GM18511 (cell line): ENCODE measurements around the gene SPATA6.
"Not testable (repeated sequence)": the region's sequence is repeated elsewhere in the genome, so short reads cannot be mapped to it uniquely, and the experiment has no call there.

ENCODE experiments used
- ATAC-seq: cut with Tn5 transposase; IDR thresholded peaks from one replicate; pipeline ENCODE4 v1.9.1; 2021; ENCODE audit warnings: mild to moderate bottlenecking, moderate library complexity; ENCODE audit not compliant: unreplicated experiment

SPATA6 gene

DNA sequence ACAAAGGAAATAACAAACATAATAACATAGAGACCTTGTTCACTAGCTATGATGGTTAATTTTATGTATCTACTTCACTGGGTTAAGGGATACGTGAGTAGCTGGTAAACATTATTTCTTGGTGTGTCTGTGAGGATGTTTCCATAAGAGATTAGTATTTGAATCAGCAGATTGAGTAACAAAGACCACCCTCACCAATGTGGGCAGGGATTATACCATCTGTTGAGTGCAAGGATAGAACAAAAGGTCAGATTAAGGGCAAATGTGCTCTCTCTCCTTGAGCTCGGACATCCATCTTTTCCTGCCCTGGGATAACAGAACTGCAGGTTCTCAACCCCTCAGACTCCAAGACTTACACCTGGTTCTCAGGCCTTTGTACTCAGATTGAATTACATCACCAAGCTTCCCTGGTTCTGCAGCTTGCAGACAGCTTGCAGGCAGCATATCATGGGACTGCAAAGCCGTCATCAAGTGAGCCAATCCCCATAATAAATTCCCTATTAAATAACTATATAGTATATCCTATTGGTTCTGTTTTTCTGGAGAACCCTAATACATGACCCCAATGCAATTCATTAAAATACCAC is 9.2 kb downstream of the SPATA6 start:
- no peak for ATAC-seq

DNA sequence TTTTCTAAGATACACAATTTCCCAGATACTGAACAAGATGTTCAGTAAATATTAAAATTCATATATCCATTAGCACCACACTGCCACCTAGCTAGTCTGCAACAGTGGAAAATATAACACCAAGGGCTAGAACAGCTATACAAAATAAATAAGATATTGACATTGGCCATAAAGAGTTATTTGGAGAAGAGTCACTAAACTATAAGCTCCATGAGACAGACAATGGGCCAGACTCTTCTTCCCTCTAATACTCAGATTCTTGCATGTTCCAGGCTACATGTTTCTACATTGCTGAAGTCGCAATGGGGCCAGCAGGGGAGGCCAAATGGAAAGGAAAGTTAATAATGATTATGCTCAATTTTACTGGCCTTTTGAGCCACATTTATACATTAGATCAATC is 21.5 kb downstream of the SPATA6 start:
- ATAC-seq = no peak

DNA sequence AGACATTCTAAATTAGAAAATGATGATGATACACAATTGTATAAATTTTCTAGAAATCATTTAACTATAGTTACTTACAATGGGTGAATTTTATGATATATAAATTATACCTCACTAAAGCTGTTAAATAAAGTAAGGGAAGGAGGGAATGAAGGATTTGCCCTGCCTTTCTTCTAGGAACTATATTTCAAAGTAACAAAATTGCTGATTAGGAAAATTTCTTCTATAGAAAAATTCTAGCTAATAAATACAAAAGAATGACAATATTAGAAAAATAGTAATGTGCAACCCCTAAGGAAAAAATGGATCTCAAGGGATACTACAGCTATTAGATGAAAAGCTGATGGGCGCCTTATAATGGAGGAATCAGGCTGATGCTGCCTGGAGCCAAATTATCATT is 23.1 kb downstream of the SPATA6 start:
- ATAC-seq = no peak

DNA sequence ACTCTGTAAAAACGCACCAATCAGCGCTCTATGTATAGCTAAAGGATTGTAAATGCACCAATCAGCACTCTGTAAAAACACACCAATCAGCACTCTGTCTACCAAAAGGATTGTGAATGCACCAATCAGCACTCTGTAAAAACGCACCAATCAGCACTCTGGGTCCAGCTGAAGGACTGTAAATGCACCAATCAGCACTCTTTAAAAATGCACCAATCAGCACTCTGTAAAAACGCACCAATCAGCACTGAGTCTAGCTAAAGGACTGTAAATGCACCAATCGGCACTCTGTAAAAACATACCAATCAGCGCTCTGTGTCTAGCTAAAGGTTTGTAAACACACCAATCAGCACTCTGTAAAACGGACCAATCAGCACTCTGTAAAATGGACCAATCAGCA is 27.8 kb downstream of the SPATA6 start:
- ATAC-seq = not testable (repeated sequence)

DNA sequence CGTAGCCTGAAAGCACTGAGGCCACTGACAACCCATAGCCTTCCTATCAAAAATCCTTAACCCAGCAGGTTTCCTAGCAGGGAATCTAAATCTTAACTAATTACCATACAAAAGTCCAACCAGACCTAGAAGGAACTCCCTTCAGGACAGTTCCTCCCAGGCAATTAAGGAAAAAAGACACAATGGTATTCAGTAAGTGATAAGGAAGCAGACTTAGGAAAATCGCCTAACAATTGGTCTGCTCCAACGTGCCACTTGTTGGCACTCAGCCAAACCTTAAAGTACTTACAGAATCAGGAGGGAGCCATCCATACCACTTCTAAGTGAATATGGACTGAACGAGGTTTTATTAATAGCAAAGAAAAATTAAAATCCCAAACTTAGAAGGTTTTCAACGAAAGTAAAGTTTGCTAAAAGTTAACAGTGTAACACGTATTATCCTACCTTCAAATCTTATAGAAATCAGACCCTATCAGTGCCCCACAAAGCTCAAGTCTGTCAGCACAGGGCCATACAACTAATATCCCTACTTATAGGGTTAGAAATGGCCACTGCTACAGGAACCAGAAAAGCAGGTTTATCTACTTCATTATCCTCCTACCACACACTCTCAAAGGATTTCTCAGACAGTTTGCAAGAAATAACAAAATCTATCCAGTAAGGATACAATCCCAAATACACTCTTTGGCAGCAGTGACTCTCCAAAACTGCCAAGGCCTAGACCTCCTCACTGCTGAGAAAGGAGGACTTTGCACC is 29.0 kb downstream of the SPATA6 start:
- ATAC-seq = no peak

DNA sequence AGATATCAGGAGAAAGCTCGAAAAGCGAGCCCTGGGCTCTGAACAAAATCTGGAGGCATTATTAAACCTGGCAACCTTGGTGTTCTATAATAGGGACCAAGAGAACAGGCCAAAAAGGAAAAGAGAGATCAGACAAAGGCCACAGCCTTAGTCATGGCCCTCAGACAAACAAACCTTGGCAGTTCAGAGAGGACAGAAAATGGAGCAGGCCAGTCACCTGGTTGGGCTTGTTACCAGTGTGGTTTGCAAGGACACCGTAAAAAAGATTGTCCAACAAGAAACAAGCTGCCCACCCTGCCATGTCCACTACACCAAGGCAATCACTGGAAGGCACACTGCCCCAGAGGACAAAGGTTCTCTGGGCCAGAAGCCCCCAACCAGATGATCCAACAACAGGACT is 31.2 kb downstream of the SPATA6 start:
- ATAC-seq = not testable (repeated sequence)

DNA sequence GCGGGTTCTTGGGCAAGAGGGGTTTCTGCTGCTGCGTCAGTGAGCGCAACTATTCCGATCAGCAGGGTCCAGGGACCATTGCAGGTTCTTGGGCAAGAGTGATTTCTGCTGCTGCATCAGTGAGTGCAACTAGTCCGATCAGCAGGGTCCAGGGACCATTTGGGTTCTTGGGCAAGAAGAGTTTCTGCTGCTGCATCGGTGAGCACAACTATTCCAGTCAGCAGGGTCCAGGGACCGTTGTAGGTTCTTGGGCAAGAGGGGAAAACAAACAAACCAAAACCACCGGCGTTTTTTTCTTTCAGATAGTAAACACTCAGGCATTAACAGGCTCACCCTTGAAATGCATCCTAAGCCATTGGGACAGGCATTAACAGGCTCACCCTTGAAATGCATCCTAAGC is 32.6 kb downstream of the SPATA6 start:
- no peak for ATAC-seq

DNA sequence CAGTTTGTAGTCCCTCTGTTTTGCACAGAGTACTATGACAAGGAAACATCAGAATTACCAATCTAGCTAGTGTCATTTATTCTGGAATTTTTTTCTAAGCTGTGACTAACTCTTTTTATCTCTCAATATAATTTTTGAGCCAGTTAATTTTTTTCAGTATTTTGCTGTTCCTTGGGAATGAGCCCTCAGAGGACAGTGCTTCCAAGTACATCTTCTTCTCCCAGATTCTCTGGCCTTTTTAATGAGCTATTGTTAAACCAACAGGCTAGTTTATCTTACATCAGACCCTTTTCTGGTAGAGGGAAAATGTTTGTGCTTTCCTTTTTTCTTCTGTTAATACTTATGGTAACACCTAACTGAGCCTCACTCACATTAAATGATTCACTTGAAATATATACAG is 34.6 kb downstream of the SPATA6 start:
- ATAC-seq = not testable (repeated sequence)

DNA sequence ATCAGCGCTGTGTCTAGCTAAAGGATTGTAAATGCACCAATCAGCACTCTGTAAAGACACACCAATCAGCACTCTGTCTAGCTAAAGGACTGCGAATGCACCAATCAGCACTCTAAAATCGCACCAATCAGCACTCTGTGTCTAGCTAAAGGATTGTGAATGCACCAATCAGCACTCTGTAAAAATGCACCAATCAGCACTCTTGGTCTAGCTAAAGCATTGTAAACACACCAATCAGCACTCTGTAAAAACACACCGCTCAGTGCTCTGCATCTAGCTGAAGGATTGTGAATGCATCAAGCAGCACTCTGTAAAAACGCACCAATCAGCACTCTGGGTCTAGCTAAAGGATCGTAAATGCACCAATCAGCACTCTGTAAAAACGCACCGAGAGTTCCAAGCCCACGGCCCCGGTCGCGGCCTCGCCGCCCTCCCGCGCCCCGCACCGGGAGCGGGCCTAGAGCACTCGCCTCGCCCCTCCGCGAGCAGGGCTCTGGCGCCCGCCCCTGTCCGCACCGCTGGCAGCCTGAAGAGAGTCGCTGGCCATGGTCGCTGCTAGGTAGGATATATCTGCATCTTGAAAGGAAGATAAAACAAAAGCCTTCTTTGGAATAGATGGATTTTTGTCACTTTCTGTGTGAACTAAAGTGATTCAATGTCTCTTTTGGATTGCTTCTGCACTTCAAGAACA is 36.5 kb downstream of the SPATA6 start:
- ATAC-seq = not testable (repeated sequence)

DNA sequence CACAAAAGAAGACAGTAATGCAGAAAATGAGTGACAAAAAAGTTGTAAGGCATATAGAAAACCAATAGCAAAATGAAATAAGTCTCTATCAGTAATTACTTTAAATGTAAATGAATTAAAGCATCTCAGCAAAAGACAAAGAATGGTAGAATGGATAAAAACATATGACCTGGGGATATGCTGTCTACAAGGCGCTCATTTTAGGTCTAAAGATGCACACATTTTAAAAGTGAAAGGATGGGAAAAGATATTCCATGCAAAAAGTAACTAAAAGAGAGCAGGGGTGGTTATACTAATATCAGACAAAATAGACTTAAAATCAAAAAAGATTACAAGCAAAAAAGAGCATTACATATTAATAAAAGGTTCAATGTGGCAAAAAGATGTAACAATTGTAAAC is 41.2 kb downstream of the SPATA6 start:
- no peak for ATAC-seq

DNA sequence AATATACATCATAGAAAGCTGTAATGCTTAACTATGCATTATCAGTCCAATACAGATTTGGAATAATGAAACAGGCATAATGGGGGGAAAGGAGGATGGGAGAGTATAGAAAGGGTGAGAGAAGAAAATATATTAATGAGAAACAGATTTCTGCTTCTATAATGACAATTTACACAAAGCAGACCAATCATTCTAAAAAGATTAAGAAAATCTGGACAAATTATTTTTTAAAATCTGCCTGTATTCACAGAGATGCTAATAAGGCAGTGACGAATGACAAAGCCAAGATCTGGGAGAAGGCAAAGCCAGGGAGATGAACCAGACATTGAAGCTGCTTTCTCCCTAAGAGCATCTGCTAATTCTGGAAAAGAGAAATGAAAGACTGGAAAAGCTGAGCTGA is 50.0 kb downstream of the SPATA6 start:
- no peak for ATAC-seq

DNA sequence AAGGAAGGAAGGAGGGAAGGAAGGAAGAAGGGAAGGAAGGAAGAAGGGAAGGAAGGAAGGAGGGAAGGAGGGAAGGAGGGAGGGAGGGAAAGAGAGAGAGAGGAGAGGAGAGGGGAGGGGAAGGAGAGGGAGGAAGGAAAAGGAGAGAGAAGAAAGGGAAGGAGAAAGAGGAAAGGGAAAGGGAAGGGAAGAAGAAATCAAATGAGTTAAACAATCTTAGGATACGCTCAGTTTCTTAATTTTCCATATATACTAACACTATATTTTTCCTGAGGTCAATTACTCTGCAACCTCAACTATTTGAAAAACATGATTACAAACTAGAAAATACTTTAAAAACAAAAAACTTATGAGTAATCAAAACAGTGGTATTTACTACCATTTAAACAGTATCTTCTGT is 53.3 kb downstream of the SPATA6 start:
- ATAC-seq = no peak

DNA sequence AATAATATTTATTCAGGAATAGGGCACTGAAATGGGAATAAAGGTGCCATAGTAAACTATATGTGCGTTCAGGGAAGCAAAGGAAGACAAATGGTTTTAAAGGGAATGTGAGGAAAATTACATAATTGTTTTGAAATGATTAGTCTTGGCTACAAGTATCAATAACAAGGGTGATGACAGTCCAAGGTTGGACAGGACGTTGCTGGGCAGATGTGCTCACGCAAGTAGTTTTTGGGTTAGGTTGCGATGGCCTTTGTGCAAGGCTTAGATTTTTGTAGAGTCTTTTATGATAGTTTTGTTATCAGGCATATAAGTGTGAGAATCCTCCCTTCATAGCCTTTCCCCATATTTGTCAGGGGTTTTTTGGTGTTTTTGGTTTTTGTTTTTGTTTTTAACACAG is 57.0 kb downstream of the SPATA6 start:
- ATAC-seq = no peak

DNA sequence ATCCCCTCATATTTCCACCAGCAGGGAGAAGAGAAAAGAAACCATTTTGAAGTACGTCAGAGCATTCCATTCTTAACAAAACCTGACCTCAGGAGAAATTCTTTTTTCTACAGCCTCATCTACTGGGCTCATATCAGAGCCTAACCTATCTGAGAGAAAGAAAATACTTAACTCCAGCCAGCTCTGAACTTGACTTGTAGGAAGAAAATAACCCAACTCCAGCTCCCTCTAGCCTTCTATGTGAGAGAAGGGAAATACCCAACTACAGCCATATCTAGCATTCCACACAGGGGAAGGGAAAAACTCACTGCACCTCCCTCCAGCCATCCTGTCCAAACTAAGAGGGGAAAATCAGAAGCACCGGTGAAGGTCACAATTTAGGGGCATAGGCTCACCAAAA is 57.7 kb downstream of the SPATA6 start:
- ATAC-seq = no peak

DNA sequence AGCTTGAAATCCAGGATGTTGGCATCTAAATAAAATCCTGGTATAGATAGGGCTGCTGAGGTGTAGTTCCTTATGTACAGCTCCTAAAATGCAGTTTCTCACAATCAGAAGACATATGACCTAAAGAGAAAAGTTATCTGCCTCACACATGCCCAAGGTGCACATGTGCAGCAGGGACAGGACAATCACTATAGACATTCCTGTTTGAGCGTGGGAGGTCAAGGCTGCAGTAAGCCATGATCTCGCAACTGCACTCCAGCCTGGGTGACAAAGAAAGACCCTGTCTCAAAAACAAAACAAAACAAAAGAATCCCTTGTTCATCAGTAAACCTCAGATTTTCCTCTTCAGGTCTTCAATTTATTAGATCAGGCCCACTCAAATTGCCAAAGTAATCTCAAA is 66.1 kb downstream of the SPATA6 start:
- ATAC-seq = no peak

DNA sequence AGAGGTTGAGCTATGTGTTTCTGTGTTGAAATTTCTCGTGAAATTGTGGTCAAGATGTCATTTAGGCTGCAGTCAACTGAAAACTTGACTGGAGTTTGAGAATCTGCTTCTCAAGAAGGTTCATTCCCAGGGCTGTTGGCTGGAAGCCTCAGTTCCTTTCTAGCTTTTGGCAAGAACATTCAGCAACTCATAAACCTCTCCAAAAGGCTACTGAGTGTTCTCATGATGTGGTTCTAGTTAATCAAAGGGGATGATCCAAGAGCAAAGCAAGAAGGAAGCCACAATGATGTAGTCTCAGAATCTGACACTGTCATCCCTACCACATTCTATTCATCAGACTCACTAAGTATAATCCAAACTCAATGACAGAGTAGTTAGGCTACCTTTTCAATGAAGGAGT is 66.6 kb downstream of the SPATA6 start:
- no peak for ATAC-seq

DNA sequence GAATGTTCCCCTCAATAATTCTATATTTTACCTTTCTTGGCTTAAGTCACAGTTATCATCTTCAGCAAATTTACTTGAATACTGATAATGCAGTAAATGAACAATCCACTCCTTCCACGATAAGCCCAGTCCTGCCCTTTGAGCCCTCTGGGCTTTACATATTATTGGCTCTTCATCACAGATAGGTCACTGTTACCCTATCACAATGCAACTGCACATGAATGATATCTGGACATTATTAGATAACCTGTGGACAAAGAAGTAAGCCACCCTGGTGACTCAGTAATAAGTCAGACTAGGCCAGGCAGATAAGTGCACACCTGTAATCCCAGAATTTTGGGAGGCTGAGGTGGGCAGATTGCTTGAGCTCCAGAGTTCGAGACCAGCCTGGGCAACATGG is 69.4 kb downstream of the SPATA6 start:
- no peak for ATAC-seq

DNA sequence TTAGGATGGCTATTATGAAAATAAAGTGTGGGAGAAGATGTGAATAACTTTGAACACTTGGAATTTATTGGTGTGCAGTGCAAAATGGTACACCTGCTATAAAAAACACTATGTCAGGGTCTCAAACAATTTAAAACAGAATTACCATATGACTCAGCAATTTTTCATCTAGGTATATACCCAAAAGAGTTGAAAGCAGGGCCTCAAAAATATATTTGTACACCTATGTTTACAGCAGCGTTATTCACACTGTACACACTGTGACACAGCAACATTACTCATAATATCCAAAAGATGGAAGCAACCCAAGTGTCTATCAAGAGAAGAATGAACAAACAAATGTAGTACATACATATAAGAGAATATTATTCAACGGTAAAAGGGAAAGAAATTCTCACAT is 75.8 kb downstream of the SPATA6 start:
- no peak for ATAC-seq

DNA sequence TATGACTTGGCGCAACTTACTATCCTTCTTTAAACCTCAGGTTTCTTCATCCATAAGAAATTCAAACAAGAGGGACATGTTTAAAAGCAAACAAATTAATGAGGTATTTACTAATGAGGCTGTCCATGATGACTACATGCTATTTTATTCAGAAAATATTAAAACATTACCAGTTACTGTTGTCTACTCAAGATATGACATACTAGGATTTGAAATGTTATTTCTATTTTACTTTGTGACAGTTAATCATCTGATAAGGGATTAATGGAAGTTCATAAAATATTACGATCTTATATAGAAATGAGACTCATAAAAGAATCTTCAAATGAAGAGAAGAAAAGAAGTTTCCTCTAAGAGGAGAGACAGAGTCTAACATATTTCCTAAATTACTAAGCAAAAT is 80.1 kb downstream of the SPATA6 start:
- no peak for ATAC-seq

DNA sequence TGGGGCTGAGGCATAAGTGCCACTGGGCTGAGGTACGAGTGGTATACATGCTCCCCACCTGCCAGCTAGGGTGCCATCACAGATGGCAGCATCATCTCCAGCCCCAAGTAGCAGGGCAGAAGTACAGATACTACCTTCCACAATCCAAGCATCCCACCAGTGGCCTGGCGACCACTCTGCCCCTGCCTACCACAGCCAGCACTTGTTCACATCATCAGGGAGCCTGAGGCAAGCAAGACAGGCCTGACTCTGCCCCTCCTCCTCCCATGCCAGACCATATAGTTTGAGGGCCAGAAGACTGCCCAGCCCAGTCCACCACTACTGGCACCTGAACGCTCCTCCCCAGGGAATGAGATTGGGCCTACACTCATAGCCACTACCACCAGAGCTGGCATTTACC is 84.6 kb downstream of the SPATA6 start:
- no peak for ATAC-seq

DNA sequence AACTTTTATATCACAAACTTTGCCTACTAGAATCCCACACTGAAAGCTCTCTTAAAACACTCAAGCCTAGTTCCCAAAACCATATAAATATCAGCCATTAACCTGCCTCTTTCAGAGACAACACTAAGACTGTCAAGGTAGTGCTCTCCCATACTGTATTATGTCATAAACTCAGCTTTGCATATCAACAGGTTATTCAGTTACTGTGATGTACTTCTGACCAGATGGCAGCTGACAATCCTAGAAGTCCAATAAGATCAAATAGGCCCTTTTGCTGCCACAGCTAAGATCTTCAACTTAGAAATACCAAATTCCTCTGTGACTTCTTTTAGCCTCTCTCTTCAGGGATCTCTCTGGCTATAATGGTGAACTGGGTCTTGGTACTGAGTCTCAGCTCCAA is 97.2 kb downstream of the SPATA6 start:
- no peak for ATAC-seq

DNA sequence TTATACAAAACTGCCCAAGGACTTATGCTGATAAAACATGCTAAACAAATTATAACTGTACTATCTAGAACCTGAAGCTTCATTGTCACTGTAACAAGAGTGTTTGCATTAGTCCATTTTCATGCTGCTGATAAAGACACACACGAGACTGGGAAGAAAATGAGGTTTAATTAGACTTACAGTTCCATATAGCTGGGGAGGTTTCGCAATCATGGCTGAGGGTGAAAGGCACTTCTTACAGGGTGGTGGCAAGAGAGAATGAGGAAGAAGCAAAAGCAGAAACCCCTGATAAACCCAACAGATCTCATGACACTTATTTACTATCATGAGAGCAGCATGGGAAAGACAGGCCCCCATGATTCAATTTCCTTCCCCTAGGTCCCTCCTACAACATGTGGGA is 100.4 kb downstream of the SPATA6 start:
- ATAC-seq = no peak
